Measurements from ENCODE around the gene TGM1. TPM values are rescaled to one million over a fixed set of nuclear protein-coding genes. Genes with fewer than 3 reads are reported as not detected.

Gene TGM1
- polyA plus RNA-seq, 1 of the 3 experiments (the other 2 are of a cell fraction) = 2.7 TPM

DNA sequence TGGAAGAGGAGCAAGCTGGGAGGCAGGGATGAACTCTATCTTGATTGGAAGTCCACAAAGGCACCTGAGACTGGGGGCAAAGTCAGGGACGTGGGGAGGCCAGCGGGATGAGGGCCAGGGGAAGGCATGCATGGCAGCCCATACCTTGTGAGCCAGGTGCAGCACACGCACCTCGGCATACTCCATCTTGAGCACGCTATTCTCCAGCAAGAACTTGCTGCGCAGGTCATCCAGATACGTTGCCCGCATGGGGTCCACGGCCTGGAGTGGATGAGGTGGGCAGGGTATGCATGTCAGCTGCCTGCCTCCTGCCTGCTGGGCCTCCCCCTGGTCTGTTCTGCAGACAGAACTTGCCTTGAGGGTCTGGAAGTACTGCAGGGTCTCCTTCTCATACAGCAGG lies 4.5 kb upstream of the TGM1 start:
- Histone ChIP-seq H3K9me3 (no peaks in the 10 kb centered on the region), H3K9ac (no peak overlapping the region), H3K27me3 (ENCODE audit: insufficient read depth) (no peaks in the 10 kb centered on the region), H3K4me1 (ENCODE audit: control insufficient read depth in 1 of 2, insufficient read depth in 2 of 2, low read depth in 1 of 2, low read length in 1 of 2) (peaks cover 6 to 8% of the 10 kb centered on the region in 2 experiments; a peak in 2 of 4 replicates), H3K79me2 (ENCODE audit: insufficient read depth) (no peaks in the 10 kb centered on the region; the same call in 1 of the 2 replicates), H3F3A (replicated peaks; ENCODE audit: insufficient read depth) (no peaks in the 10 kb centered on the region), H2AFZ (ENCODE audit: low read depth) (no peak overlapping the region), H3K36me3 (replicated peaks in 1 of 2; ENCODE audit: control insufficient read depth in 1 of 2, insufficient read depth in 2 of 2, low read length in 1 of 2) (peaks cover 0 to 31% of the 10 kb centered on the region in 2 experiments), H4K20me1 (ENCODE audit: insufficient read depth) (no peaks in the 10 kb centered on the region), H3K4me2 (no peak overlapping the region), H3K9me2 (no peaks in the 10 kb centered on the region), H3K27ac (ENCODE audit: low read depth in 2 of 2, low read length in 1 of 2) (no peak overlapping the region), H3K4me3 (ENCODE audit: low read depth in 2 of 2, low read length in 1 of 2) (no peak overlapping the region)
- 94% methylated on average over 5 of the region's 9 CpGs for WGBS (ENCODE audit: low lambda C conversion rate)
- TF ChIP-seq NFIC (IDR thresholded peaks at IDR 0.05; ENCODE audit: borderline replicate concordance) = no peak
- TF ChIP-seq CHD2 (IDR thresholded peaks at IDR 0.05; ENCODE audit: low read length, partially characterized antibody) = no peak
- TF ChIP-seq JUND (IDR thresholded peaks at IDR 0.05) = no peak
- TF ChIP-seq, protein P1, sequence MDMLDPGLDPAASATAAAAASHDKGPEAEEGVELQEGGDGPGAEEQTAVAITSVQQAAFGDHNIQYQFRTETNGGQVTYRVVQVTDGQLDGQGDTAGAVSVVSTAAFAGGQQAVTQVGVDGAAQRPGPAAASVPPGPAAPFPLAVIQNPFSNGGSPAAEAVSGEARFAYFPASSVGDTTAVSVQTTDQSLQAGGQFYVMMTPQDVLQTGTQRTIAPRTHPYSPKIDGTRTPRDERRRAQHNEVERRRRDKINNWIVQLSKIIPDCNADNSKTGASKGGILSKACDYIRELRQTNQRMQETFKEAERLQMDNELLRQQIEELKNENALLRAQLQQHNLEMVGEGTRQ (IDR thresholded peaks at IDR 0.05; ENCODE audit: borderline replicate concordance, low read depth, low read length) = no peak
- TF ChIP-seq RXRA (IDR thresholded peaks at IDR 0.05; ENCODE audit: borderline replicate concordance, low read depth) = no peak
- TF ChIP-seq, protein P2, sequence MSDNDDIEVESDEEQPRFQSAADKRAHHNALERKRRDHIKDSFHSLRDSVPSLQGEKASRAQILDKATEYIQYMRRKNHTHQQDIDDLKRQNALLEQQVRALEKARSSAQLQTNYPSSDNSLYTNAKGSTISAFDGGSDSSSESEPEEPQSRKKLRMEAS (IDR thresholded peaks at IDR 0.05; ENCODE audit: low read depth) = no peak
- TF ChIP-seq SMC3 (IDR thresholded peaks at IDR 0.05; ENCODE audit: low read depth, low read length) = no peak
- TF ChIP-seq SIN3A (IDR thresholded peaks at IDR 0.05; ENCODE audit: borderline replicate concordance, low read depth, low read length) = no peak
- CTCF ChIA-PET = interaction anchor here (1.4 to 2.5 kb wide), 4 partner anchors 12 to 40 kb away, joined by 4 to 8 read pairs (median 4); partner anchors contain the start of gene CIDEB
- POLR2A ChIA-PET = no interaction called here
- DNase-seq = no peak

DNA sequence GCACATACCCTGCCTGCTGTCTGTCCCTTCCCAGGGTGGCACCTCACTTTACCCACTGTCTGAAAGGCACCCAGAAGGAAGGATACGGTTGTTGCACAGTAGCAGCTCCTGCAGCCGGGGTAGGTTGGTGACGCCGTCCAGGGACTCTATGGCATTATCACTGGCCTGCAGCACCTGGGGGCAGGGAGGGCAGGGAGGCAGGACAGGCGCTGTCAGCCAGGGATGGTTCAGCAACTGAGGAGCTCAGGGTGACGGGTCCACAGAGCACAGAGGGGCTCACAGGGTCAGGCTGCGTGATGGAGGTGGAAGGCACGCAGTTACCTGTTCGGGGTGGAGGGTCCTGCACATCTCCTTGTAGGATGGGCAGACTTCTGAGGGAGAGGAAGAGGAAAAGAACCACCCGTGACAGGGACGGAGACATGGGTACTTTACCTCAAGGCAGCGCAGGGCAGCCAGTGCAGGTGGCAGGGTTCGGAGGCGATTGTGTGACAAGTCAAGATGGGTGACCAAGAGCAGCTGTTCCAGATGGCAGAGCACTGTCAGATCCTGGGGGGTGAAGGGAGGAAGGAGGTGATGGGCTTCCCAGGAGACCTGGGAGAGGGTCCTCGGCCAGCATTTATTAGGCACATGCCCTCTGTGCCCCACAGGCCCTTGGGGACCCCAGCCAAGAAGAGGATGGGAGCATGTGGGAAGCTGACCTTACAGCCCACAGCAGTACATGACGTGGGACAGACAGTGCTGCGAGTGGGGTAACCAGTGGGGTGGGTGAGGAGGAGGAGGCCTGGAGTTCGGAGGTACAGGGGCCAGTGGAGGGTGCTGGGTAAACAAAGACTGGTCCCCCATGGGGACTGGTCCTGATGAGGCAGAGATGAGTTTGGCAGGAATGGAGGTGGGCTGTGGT lies 3.6 kb upstream of the TGM1 start:
- ChIA-PET CTCF (interaction anchor here (1.3 kb wide), 1 partner anchor 67 kb away, joined by 4 read pairs; no protein-coding TSS in a partner anchor), POLR2A (no interaction called here)
- no peaks in the 10 kb centered on the region for H3K27me3 ChIP-seq (ENCODE audit: insufficient read depth)
- H3K9ac ChIP-seq = no peak overlapping the region
- no peaks in the 10 kb centered on the region for H4K20me1 ChIP-seq (ENCODE audit: insufficient read depth)
- no peaks in the 10 kb centered on the region for H3K9me3 ChIP-seq
- no peak overlapping the region for H2AFZ ChIP-seq (ENCODE audit: low read depth)
- H3K9me2 ChIP-seq = no peaks in the 10 kb centered on the region
- H3K4me2 ChIP-seq = no peak overlapping the region
- DNase-seq = no peak
- no peak overlapping the region for H3K27ac ChIP-seq (ENCODE audit: low read depth in 2 of 2, low read length in 1 of 2)
- no peaks in the 10 kb centered on the region for H3F3A ChIP-seq (replicated peaks; ENCODE audit: insufficient read depth)
- peaks cover 0 to 31% of the 10 kb centered on the region in 2 experiments for H3K36me3 ChIP-seq (replicated peaks in 1 of 2; ENCODE audit: control insufficient read depth in 1 of 2, insufficient read depth in 2 of 2, low read length in 1 of 2)
- no peaks in the 10 kb centered on the region for H3K79me2 ChIP-seq (ENCODE audit: insufficient read depth)
- H3K4me3 ChIP-seq (ENCODE audit: low read depth in 2 of 2, low read length in 1 of 2) = no peak overlapping the region
- WGBS (ENCODE audit: low lambda C conversion rate) = 79% methylated on average over 17 of the region's 18 CpGs
- H3K4me1 ChIP-seq (ENCODE audit: control insufficient read depth in 1 of 2, insufficient read depth in 2 of 2, low read depth in 1 of 2, low read length in 1 of 2) = peaks cover 0 to 4% of the 10 kb centered on the region in 2 experiments; a peak in 1 of 4 replicates
- TF ChIP-seq NRF1 (IDR thresholded peaks at IDR 0.05; ENCODE audit: low read depth, low read length) = no peak
- no peak for TF ChIP-seq ZBTB33 (IDR thresholded peaks at IDR 0.05; ENCODE audit: borderline replicate concordance, low read depth)
- TF ChIP-seq TCF12 (IDR thresholded peaks at IDR 0.05) = no peak
- TF ChIP-seq FOSL2 (IDR thresholded peaks at IDR 0.05; ENCODE audit: borderline replicate concordance, low read depth) = no peak
- TF ChIP-seq GABPA (IDR thresholded peaks at IDR 0.05; ENCODE audit: low read depth) = no peak
- TF ChIP-seq FOXJ3 (CRISPR knock-in tag; IDR thresholded peaks at IDR 0.05) = no peak
- TF ChIP-seq EZH2phosphoT487 (IDR thresholded peaks at IDR 0.05; ENCODE audit: borderline replicate concordance, low read depth) = no peak
- TF ChIP-seq POLR2AphosphoS5 (IDR thresholded peaks at IDR 0.05; ENCODE audit: low read depth, low read length) = no peak
- TF ChIP-seq RFX5 (IDR thresholded peaks at IDR 0.05; ENCODE audit: low read length) = no peak
- no peak for TF ChIP-seq CTCF (IDR thresholded peaks at IDR 0.05)
- TF ChIP-seq, protein P3, sequence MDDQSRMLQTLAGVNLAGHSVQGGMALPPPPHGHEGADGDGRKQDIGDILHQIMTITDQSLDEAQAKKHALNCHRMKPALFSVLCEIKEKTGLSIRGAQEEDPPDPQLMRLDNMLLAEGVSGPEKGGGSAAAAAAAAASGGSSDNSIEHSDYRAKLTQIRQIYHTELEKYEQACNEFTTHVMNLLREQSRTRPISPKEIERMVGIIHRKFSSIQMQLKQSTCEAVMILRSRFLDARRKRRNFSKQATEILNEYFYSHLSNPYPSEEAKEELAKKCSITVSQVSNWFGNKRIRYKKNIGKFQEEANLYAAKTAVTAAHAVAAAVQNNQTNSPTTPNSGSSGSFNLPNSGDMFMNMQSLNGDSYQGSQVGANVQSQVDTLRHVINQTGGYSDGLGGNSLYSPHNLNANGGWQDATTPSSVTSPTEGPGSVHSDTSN (IDR thresholded peaks at IDR 0.05) = no peak

Measured in SK-N-SH (cell line).